Germinal center (tissue), 1 donor: Measurements from ENCODE around the gene XKR7.

ENCODE experiments used
- DNase-seq: peaks from one replicate; pipeline ENCODE4 v3.0.0; 2012; ENCODE audit warnings: mixed read lengths, low spot score

The XKR7 gene

DNA sequence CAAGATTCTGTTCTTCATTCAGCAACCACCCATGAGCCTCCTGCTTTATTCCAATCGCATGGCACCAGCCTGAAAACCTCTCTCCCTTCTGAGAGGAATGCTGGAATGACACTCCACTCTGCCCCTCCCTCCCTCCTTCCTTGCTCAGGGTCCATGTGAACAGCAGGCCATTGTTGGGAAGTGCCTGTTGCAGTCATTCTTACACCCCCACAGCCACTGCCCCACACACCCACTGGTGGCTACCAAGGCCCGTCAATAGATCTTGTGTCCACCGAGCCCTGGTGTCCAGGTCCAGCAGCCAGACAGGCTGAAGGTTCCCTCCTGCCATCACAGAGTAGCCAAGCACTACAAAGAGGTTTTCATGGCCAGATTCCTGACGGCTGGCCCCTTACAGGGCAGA, 22.6 kb upstream of the XKR7 start:
- DNase-seq = no peak

DNA sequence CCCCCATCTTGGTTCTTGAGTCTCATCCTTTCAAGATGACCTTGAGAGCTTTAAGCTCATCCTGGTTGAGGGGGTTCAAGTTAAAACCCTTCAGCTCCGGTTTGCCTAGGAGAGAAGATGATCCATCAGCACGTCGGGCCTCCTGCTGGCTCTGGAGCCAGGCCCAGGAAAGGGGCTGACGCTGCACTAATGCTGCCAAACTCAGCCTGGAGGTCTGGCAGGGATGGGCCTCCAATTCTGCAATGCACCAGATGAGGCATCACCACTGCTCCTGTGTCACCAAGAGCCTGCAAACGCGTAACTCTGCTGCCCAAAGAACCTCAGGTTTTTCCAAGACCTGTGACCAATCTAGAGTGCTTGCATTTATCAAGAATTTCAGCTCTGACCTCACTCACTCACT, 22.2 kb upstream of the XKR7 start:
- DNase-seq = no peak

DNA sequence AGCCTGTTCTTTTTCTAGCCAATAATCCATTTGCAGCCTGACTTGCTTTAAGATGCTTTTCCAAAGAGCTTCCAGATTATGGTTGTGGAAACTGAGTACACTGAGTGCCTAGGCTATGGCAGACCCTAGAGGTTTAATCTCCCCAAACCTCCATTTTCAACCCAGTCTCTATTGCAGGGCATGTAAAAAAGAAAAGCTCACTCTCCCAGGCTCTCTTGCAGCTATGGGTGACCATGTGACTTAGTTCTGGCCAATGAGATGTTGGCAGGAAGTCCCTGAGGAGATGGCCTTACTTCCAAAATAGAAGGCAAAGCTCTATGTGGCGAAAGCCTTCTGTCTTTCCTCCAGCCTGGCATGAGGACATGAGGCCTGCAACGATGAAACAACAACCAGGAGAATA, 19.9 kb upstream of the XKR7 start:
- DNase-seq = no peak

DNA sequence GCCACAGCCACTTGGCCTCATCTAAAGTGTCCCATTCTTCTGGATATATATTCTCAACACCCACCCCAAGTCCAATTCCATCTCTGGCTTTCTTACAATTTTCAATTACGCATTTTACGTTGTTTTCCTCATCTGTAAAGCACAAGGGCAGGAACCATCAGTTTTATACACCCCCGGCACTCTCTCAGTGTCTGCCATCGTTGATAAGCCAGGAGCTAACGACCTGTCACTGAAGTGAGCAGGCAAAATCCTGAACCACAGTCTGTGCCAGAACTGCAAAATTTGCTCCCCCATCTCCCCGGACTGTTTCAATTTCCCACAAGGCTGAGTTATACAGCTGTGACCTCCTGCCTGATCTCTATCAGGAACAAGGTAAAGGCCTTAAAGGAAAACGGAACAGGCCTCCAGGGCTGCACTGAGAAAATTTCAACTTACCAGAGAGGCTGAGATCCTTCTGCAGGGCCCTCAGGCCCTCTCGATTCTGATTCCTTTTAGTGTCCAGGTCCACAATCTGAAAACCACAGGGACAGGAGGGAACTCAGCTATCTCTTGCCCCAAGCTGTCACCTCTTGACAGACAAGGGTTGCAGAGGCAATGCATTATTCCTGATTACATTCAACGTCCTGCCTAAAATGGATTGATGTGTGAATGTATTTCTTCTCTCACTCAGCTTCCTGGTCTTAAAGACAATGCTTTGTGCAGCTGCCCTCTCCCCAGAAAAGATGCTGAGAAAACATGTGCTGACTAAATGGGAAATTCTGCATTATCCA, 17.9 kb upstream of the XKR7 start:
- DNase-seq = no peak

DNA sequence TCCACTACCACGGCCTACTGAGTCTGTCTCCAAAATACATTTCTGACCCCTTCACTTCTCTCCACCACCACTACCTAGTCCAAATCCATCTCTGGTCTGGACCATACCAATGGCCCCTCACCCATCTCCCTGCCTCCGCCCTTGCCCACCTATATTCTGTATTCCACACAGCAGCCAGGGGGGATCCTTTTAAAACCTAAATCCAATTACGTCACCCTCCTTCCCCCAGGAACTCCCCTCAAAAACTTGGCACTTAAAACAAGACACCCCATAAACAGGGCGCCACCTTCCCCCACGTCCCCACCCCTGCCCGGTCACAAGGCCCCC, 16.8 kb upstream of the XKR7 start:
- DNase-seq = no peak

DNA sequence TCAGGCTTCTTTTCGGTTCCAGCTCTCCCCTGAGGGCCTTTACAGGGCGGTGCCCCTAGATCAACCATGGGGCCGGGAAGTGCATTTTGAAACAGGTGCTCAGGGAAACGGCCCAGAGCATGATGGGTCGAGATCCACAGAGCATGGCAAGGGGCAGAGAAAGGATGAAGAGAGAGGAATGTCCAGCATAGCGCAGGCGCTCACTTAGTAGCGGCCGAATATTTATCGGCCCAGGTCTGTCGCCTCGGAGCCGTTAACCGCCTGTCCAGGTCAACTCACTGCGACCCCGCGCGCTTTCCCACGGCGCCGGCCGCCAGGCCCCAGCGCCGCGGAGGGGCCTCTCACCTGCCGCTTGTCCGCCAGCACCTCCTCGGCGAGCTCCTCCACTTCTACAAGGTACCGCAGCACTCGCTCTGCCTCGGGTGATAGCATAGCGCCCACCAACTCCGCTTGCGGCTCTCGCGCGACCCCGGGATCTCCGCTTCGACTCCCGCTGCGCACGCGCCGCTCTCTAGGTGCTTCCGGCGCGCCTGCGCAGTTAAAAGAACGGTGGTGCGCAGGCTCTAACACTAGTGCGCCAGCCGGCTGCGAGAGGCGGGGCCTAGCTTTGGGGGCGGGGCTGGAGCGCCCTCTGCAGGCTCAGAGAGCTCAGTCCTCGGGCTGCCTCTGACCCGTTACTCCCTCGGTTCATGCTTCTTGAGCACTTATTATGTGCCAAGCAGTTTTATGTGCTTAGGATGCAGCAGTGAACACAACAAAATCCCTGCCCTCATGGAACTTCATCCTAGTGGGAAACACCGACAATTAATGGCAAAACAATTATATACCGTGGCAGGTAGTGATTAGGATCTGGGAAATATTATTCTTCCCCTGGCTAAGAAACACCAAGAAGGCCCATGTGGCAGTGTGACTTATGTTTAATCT, 16.2 kb upstream of the XKR7 start, which contains the start of gene PDRG1:
Gene PDRG1 (minus strand): TSS at position 517 of the 924 bp plus-strand sequence. CDS start 85 bp downstream, at position 432.
- peak; percentile 93 for DNase-seq

DNA sequence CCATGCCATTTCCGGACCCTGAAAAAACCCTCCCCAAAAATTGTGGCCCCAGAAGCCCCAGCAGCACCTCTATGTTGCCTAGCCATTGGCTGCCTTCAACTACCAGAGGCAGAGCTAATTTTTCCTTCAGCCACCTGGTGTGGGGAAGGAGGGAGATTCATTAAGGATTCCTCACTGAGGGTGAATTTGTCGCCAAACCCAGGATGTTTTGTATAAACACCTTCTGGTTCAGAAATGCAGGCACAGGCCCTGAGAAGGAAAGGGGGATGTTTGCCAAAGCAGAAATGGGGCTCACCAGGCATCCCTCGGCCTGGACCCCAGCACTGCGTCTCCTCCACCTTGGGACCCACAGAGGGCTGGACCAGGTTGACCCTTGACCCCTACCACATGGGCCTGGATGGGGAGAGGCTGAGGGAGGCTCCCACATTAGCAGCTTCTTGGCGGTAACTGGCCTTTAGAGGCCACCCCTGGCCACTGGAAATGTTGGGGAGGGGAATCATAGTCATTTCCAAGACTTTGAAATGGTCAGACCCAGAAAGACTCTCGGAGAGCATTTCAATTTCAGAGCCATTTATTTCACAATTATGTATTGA, 14.3 kb upstream of the XKR7 start:
- DNase-seq = no peak

DNA sequence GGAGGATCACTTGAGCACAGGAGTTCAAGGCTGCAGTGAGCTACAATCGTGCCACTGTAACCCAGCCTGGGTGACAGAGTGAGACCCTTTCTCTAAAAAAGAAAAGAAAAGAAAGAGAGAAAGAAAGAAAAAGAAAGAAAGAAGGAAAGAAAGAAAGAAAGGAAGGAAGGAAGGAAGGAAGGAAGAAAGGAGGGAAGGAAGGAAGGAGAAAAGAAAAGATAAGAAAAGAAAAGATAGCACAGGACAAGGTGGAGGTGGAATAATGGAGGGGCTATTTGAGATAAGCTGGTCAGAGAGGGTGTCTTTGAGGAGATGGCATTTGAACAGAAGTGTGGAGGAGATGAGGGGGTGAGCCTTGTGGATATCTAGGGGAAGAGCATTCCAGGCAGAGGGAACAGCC, 13.5 kb upstream of the XKR7 start:
- DNase-seq = no peak

DNA sequence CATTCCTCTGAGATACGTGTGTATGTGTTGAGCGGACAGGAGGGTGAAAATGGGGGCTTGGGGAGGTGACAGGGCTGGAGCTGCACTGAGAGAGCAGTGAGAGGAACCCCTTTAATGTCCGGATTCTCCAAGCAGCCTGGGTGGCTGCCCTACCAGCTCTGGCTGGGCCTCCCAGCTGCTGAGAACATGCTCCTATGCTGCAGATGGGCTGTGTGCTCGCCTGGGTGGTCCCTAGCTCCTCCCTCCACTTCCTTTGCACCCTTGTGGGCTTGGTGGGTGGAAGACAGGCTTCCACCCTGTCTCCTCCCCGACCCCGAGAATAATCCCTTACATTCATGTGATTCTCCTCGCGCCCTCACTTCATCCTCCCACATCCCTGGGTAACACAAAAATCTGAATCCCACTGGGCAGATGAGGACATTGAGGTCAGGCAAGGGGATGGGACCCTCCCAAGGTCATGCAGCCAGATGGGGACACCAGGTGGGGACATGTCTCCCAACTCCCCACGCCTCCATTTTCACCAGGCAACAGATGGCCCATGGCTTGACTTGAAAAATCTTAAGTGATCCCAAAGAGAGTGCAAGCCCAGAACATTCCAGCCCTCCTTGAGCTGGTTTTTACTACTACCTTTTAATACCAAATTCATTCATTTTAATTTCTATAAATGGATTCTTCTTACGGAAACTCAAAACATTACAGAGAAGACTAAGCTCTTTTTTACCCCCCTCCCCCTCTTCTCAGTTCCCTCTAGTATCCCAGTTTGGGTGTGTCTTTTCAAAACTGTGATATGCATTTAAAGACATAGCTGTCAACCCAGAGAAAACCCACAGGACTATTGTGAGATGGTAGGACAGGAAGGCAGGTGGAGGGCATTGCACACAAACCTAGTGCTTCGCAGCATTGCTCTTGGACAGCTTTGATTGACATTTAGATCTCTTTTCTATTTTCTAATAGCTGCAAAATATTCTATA, 11.1 kb upstream of the XKR7 start:
- DNase-seq = no peak

DNA sequence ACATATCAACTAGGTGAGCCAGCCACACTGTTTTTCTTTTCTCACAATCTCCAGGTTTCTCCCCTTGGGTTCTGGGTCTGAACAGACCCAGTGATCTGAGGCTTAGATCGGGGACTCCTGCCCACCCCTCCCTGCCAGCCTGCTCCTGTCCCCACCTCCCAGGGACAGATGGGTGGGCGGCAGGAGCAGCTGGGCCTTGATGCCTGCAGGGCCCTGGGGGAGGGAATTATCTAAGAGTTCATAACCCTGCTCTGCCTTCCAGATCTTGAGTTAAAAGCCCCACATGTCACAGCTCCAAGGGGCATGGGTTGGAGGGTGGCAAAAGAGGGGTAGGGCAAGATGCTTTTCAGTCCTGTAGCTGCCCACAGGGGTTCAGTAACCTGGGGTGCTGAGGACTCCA, 5.2 kb upstream of the XKR7 start:
- no peak for DNase-seq

DNA sequence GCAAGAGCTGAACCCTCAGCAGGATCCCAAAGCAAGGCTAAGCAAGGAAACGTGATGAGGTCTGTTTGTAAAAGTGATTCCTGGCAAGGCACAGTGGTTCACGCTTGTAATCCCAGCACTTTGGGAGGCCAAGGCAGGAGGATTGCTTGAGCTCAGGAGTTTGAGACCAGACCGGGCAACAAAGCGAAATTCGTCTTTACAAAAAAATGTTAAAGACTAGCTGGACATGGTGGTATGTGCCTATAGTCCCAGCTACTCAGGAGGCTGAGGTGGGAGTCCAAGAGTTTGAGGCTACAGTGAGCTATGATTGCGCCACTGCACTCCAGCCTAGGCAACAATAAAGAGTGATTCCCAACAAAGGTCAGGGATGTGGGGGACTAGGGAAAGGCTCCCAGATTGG, 4.1 kb upstream of the XKR7 start:
- no peak for DNase-seq

DNA sequence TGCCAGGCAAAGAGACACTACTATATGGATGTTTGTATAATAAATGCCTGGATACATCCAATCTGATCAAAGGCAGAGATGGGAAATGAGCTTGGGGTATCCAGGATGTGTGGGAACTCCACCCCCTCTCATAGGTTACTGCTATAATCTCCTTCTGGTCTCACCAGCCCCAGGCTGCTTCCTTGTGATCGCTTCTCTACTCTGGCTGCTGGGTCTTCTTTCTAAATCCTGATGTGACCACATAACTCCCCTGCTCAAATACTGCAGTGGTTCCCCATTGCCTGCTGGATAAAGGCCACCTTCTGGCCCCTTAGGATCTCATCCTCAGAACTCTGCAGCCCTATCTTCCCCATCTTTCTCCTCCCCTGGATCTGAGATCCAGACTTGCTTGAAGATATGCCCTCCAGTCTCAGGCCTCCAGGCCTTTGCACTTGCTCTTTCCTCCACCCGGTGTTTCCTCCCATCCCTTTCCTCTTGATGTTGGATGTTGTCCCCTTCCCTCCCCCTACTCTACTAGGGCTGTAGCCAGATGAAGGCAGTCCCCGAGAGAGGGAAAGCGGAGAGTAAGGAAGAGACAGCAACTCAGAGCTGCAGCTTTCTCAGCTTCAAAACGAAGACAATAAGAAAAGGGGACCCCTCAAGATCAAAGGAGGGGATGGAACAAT, 828 bp upstream of the XKR7 start:
- DNase-seq = no peak

DNA sequence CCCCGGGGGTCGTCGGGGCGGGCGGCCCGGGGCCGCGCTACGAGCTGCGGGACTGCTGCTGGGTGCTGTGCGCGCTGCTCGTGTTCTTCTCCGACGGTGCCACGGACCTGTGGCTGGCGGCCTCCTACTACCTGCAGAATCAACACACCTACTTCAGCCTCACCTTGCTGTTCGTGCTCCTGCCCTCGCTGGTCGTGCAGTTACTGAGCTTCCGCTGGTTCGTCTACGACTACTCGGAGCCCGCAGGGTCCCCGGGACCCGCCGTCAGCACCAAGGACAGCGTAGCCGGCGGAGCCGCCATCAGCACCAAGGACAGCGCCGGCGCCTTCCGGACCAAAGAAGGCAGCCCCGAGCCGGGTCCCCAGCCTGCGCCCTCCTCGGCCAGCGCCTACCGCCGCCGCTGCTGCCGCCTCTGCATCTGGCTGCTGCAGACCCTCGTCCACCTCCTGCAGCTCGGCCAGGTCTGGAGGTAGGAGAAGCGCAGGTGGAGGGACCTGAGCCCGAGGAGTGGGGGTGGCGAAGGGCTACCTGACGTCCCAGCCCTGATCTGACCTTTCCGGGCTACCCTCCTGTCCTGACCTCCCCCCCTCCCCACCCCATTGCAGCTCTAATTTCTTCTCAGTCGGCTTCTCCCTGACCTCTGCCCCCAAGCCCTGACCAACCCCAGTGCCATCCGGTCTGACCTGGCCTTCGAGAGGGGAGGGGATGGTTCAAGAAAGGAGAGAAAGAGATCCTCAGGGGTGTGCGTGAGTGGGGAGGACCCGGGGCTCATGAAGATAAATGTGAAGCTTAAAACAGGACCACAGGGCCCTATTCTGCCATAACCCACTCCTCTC, 558 bp downstream of the XKR7 start:
- DNase-seq = peak; percentile 91

DNA sequence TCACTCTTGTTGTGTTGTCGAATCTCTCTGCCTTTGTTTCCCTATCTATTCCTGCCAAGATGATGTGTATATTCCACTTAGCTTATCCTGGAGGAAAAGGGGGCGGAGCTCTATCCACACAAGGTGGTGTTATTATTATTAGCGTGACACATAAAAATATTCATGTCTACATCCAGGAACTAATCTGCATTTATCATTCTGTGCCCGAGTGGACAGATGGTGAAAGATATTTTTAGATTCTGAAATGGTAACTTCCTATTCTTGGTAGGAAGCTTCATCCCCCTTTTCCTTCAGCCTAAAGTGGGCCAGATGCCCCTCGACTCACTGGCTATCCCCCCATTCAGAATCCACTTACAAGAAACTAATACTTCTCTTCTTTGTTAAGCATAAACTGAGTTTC, 2.0 kb downstream of the XKR7 start:
- DNase-seq = no peak

DNA sequence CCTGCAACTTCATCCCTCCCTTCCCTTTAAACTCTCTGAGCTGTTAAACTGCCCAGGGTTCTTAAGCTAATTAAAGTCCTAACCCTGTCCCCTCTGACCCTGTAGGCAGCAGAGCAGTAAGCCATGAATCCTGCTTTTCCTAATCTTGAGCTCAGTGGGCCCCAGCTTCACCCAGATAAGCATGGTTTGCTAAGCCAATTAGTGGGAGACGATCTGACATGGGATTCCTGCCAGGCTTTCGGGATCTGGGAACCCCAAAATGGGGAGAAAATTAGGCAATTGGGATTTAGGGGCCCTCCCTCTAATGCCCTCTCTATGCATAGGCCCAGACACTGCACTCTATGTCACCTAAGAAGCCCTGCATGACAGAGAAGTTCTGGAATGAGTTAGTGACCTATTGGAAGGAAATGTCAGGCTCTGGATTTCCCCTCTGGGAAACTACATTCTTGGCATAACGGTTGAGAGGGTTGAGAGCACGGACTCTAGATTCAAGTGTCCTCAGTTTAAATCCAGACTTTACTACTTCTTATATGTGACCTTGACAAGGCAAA, 4.6 kb downstream of the XKR7 start:
- DNase-seq = no peak

DNA sequence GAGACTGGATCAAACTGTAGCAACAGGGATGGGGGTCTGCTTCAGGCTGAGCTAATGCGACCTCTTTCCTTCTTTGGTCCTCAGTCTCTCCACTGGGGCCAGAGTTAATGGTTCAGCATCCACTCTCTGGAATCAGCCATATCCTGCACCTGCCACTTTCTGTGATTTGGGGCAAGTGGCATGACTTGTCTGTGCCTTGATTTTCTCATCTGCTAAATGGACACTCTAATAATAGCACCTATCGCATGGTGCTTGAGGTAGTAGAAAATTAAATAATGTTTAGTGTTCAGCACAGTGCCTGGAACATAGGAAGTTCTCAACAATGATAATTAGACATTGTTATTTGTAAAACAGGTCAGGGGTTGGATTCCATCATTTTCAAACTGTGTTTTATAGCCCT, 6.3 kb downstream of the XKR7 start:
- no peak for DNase-seq

DNA sequence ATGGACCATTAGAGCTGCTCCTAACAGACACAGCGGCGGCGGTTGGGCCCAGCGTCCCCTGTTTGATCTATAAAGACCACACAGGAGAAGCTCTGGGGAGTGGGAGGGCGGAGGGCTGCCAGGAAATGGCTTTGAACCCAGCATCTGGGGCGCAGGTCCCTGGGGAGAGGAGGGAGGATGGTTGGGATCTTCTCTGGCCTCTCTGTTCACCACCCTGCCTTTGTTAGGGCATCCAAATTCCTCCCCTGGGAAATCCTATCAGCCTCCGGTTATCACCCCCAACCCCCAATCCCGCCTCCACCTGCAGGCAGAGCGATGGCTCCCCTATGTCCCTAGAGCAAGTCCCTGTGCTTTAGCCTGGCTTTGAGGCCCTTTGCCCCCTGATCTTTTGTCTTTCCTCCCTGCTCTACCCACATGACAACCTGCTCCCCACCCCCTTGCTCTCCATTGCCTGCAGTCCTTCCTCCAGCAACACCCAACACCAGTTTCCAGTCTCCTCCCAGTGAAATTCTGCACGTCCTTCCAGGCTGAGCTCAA, 7.1 kb downstream of the XKR7 start:
- no peak for DNase-seq

DNA sequence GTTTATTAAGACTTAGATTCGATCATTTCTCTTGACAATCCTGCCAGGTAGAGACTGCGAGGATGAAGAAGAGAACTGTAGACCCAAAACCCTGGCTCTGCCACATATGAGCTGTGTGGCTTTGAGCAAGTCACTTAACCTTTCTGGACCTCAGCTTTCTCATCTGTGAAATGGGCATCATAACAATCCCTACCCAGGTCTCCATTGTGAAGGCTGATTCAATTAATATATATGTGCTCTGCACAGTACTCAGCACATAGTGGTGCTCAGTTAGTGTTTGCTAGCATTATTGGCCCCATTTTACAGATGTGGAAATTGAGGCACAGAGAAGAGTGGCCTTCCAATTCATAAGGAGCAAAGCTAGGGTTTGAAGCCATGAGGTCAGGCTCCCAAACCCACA, 7.9 kb downstream of the XKR7 start:
- DNase-seq = no peak

DNA sequence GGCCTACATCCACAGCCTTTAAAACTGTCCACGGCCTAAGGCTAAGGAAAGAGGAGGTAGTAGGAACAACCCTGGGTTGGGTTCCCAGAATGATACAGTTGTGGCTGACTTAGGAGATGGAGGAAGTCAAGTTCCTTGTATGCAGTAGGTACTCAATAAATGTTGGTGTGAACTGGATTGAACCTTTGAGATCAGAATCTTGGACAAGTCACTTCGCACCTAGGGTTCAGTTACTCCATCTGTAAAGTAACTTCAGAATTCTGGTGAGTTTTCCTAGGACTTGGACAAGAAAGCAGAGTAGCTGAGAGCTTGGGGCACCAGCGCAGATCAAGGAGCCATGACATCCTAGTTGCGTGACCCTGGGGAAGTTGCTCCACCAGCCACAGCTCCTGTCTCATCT, 9.1 kb downstream of the XKR7 start:
- DNase-seq = no peak
